ENCODE results near the gene VCL.

Gene VCL

GRCh38 chr10:74076961-74077360 is 79.0 kb downstream of the VCL start:
- DNase-seq (ENCODE audit: low read depth in 2 of 2), result no peak

GRCh38 chr10:74077416-74077815 is 79.5 kb downstream of the VCL start:
- DNase-seq (ENCODE audit: low read depth in 2 of 2), result no peak

DNA sequence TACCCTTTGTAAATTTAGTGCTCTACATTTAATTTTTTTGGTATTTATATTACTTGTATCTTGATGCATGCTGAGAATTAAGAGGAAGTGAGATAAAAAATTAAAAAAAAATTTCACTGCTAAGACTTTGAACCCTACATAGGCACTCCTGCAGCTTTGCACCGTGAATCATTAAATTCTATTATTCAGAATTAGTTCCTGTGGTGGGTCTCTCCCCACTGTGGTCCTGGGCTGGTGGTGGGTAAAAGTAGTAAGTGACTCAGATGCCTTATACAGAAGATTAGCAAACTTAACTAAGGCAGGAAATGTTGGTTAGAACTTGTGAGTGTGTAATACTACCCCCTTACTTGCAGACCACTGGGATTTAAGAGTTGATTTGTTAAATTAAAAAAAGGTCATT is 80.1 kb downstream of the VCL start:
- DNase-seq (ENCODE audit: low read depth in 2 of 2), result peak; percentile 28 to 42

DNA sequence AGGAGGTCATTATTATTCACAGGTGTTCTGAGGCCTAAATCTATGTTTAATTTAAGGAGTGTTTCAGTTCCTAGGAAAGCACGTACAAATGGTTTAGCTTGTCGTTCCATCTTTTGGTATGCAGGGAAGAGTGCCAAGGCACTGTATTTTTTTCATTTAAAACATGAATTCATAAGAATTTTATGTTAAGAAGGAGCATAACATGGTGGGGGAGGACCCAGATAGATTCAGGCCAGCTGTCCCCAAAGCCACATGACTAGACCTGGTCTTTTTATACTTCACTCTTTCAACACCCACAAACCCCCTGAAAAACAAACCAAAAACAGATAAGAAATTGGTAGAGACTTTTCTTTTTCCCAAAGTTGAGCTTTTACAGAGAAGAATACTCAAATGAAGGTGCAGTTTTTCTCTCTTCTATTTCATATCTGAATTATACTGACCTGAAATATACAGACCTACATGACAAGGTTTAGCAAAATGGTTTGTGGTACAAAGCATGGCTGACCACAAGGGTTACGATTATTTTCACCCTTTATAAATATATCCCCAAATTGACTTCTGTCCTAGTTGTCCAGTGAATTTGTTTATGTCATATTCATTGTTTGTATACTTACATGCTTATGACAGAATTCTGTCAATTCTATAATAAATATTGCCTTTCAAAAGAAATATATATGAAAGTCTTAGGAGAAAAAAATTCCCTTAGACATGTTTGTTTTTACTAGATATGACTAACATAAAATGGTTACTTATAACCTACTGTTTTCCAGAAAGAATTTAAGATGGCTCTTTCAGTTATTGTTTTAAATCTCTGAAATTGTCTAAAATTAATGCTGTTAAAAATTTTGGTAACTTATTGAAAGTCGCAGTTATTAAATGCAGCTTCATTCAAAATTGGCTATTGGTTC is 81.4 kb downstream of the VCL start:
- DNase-seq (ENCODE audit: low read depth in 2 of 2), result no peak

DNA sequence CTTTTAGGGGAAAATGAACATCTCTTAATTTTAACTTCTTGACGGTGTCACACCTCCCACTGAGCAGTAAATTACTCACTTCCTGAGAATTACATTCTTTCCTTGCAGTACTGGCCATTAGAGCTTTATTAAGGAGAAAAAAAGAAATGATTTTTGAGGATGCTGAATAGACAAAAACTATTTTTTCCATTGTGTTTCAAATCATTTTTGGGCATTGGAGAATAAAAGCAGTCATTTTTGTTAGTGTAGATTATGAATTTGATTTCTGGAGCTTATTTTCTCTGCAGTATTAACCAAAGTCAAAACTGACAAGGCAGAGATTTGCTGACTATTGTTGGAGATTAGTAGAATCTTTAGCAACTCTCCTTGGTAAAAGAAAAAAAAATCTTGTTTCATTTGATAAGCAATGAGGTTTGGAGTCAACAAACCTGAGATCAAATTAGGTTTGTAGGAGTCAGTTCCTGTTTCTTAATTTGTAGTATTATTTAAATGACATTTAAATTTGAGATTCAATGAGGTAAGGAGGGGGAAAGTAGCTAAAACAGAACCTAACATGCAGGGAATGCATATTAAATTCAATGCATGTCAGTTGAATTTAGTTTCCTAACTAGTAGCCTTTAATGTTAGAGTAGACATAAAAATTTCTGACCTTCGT is 82.1 kb downstream of the VCL start:
- no peak for DNase-seq (ENCODE audit: low read depth in 2 of 2)

GRCh38 chr10:74081192-74081803 is 83.4 kb downstream of the VCL start:
- DNase-seq (ENCODE audit: low read depth in 2 of 2), result peak; percentile 11 to 16

DNA sequence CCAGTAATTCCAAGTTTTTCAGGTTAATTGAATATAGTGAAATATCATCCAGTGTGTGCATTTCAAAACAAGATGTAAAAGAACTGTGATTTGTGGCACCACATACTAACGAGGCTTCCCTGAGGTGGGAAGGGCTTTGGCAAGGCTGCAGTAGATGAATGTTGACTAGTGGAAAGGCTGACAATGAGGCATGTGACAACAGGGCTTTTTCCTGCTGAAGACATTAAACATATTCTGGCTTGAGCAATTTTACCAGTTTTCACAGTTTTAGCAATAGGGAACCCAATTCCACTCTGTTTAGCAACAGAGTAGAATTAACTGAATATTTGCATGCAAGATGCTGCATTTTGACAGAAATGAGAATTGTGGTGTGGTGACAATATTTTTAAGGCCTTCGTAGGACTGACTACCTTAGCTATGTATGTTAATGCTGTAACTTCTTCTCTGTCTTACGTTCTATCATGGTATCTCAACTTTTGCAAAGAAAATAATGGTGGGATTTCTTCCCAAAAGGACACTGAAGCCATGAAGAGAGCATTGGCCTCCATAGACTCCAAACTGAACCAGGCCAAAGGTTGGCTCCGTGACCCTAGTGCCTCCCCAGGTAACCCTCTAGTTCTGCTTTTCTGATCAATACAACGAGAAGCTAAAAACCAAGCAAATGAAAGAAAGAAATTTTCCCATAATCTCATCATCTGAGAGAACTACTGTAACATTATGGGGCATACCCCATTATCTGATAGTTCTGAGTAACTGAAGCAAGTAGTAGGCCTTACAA is 84.2 kb downstream of the VCL start:
- DNase-seq (ENCODE audit: low read depth in 2 of 2), result no peak

- no peak for DNase-seq (ENCODE audit: low read depth in 2 of 2)
Measured at GRCh38 chr10:74083304-74083703, 85.4 kb downstream of the VCL start.

DNA sequence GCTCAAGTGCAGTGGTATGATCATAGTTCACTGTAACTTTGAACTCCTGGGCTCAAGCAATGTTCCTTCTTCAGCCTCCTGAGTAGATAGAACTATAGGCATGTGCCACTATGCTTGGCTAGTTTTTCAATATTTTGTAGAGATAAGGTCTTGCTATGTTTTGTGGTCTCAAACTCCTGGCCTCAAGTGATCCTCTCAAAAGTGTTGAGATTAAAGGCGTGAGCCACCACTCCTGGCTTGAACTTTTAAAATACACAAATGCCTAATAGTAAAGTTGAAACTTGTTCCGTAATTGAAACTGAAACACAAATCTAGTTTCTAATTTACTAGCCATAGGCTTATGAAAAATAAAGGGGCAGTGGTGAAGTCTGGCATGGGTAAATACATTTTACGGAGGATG is 87.0 kb downstream of the VCL start:
- no peak for DNase-seq (ENCODE audit: low read depth in 2 of 2)

- no peak for DNase-seq (ENCODE audit: low read depth in 2 of 2)
Measured at GRCh38 chr10:74086317-74086716, 88.4 kb downstream of the VCL start.

DNA sequence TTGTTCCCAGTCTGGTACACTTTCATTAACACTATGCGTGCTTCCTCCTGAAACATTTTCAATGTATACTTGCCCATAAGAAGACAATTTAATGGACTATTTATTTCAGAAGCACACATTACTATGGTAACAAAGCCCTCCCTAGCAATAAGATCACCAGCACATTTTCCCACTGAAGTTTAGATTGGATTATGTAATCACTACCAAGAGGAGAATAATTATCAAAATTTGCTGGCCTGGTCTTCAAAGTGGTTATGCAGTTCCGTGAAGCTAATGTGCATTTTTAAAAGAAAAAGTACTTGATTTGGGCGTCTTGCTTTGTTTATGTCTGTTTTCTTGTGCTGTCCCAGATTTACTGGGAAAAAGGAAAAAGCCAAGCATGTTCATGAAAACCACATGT is 90.8 kb downstream of the VCL start:
- DNase-seq (ENCODE audit: low read depth in 2 of 2), result no peak

GRCh38 chr10:74092372-74092771 is 94.5 kb downstream of the VCL start:
- no peak for DNase-seq (ENCODE audit: low read depth in 2 of 2)

DNA sequence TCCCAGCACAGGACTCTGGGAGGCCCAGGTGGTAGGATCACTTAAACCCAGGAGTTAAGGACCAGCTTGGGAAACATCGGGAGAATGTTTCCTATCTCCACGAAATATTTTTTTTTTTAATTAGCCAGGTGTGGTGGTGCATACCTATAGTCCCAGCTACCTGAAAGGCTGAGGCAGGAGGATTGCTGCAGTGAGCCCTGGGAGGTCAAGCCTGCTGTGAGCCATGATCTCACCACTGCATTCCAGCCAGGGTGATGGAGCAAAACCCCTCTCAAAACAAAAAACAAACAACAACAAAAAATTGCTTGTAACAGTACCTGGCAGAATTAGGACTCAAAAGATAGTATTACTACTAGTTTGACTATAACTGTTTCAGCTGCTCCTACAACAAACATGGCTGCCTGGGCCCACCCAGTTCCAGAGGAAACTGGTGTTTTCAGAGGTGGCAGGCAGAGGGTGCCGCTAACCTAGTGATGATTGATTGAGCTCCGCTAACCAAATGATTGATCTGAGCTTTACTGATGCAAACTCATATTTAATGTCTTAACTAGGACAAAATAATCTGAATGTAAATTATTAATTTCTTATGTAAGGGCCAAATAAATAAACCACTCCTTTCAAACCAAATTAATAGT is 95.7 kb downstream of the VCL start:
- no peak for DNase-seq (ENCODE audit: low read depth in 2 of 2)

- DNase-seq (ENCODE audit: low read depth in 2 of 2), result no peak
Measured at GRCh38 chr10:74094231-74094630, 96.3 kb downstream of the VCL start.

DNA sequence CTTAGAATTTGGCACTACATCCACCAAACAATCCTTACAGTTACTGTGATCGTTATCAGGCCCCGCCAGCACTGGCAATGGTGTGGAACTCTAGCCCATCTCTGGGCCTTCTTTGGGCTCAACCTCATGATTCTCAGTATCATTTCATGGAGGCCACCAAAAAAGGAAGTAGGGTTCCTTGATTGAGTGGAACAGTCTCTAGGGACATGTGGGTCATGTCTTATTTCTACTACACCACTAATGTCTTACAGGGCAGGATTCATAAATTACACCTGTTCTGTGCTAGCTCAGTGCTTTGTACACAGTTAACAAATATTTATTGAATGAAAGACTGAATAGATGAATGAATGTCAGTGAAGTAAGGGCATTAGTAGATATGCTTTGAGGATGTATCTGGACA is 98.9 kb downstream of the VCL start:
- DNase-seq (ENCODE audit: low read depth in 2 of 2), result no peak

DNA sequence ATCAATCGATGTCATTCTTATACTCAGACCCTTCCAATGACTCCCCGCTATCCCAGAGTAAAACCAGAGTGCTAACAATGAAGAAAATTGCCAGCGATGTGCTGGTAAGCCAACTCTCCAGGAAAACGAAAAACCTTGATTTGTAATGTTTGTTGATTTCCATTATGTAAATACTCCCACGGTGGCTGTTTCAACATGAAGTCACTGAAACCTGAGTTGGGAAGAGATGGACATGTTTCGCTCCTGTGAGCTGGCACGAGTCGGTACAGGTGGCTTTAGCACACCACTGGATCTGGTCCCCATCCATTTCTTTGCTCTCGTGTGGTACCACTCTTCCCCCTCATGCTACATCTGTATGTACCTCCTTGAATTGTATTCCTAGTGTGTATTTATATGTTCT is 99.9 kb downstream of the VCL start:
- no peak for DNase-seq (ENCODE audit: low read depth in 2 of 2)

DNA sequence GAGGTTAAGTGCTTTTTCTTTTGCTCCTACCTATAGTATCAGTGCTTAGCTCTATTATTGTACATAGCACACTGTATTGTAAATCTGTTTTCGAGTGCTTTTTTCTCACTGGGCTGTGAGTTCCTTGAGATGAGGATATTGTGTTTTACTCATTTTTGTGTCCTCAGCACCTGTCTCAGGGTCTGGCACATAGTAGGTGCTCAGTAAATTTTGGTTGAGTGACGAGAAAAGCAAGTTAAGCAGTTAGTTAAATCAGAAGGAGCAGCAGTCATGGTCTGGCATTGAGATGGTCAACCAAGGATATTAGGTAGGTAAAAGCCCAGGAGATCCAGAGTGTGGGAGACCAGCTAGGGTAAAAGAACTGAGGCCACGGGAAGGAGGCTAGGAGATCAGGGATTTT is 101.5 kb downstream of the VCL start:
- DNase-seq (ENCODE audit: low read depth in 2 of 2), result no peak

DNA sequence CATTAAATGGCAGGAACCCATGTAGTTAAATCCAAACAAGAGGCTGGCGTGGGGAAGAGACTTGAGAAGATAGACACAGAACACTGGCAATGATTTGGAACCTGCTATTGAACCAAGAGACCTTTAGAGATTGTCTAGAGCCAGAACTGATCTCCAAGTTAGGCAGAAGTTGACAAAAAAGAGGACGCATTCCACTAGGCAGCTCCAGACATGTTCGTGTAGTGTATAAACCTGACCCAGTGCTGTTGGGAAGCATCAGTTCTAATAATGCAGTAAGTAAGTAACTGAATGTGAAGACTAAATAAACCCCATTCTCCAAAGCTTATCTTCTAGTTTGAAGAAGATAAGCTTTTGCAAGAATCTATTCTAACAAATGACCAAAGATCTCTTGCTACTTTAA is 101.9 kb downstream of the VCL start:
- DNase-seq (ENCODE audit: low read depth in 2 of 2), result no peak

DNA sequence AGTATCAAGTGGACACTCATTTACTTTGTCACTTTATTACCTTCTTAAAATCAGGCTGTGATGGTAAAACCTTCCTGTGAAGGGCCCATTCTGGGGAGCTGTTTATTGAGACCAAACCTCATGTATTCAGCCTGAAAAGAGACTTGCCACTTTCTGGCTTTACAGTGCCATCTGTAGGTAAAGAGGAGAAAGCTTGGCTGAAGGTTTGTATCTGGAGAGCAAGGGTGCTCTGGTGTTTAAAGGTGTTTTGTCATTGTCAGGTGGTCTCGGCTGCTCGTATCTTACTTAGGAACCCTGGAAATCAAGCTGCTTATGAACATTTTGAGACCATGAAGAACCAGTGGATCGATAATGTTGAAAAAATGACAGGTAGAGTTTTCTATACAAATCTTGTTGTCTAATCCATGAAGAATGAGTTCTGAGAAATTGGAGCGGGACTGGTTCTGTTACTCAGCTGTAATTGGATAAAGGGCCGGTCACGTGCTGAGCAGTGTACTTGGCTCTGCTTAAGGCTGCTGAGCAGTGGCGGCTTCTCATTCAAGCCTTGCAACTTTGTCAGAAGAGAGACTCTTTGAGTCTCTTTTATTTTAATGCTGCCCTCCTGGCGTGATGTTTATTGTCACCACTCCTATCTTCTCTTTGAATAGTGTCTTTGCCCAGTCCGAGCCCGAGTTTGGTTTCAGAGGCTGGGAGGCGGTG is 105.8 kb downstream of the VCL start:
- no peak for DNase-seq (ENCODE audit: low read depth in 2 of 2)

GRCh38 chr10:74104480-74104879 is 106.6 kb downstream of the VCL start:
- DNase-seq (ENCODE audit: low read depth in 2 of 2), result no peak

DNA sequence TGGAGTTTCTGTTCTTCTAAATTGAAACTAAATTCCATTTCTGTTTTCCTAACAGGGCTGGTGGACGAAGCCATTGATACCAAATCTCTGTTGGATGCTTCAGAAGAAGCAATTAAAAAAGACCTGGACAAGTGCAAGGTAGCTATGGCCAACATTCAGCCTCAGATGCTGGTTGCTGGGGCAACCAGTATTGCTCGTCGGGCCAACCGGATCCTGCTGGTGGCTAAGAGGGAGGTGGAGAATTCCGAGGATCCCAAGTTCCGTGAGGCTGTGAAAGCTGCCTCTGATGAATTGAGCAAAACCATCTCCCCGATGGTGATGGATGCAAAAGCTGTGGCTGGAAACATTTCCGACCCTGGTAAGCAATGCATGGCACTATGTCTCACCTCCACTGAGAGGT is 107.1 kb downstream of the VCL start:
- DNase-seq (ENCODE audit: low read depth in 2 of 2), result no peak

All from stimulated activated CD8-positive, alpha-beta memory T cell treated with anti-CD3 and anti-CD28 coated beads, Interleukin-7, amount 100 ng/mL, for 4 hours (primary cell).